CD4-positive, alpha-beta T cell (primary cell): ENCODE data around the gene FUBP3. TPM values are rescaled to one million over a fixed set of nuclear protein-coding genes. Genes with fewer than 3 reads are reported as not detected.

Experiments used
- ATAC-seq: fragments of 200-7000 bp; cut with Tn5 transposase; one replicate; pipeline ENCODE4 v1.10.0; 2022; ENCODE audit warnings: mild to moderate bottlenecking; ENCODE audit not compliant: poor library complexity
- CTCF ChIA-PET: fragments of 350-600 bp; sonication (Branson Sonifier 250); formaldehyde crosslinking; loops from one replicate; lab custom pipeline; 2021; ENCODE audit warnings: antibody characterized with exemption, inconsistent platforms; lab: Charles Lee
- POLR2A ChIA-PET: fragments of 350-600 bp; sonication (Branson Sonifier 250); formaldehyde crosslinking; loops from one replicate; lab custom pipeline; 2021; ENCODE audit warnings: antibody characterized with exemption, inconsistent platforms; lab: Charles Lee
- DNase-seq, 14 experiments: peaks; one replicate each; pipeline ENCODE4 v3.0.0-alpha.2; 2013 to 2020; ENCODE audit warnings: mixed read lengths in 2 of 14
- H3K27ac ChIP-seq, 2 donors: one replicate each; pipeline versions ENCODE4 v1.5.1 to v1.7.0; 2013; ENCODE audit warnings: low read length in 2 of 2, low read depth in 1 of 2, mild to moderate bottlenecking in 1 of 2
- H3K27me3 ChIP-seq, 2 experiments: 1 replicate in 1 of 2; 2 replicates in 1 of 2; pipeline versions ENCODE4 v1.6.1 to v1.7.0; 2013; ENCODE audit warnings: low read length in 2 of 2, control low read depth in 1 of 2, mild to moderate bottlenecking in 1 of 2, moderate library complexity in 1 of 2; ENCODE audit not compliant: insufficient read depth in 2 of 2, control insufficient read depth in 1 of 2
- H3K36me3 ChIP-seq: one replicate; pipeline ENCODE4 v1.6.1; 2013; ENCODE audit warnings: low read length, control low read depth; ENCODE audit not compliant: insufficient read depth
- H3K4me1 ChIP-seq: one replicate; pipeline ENCODE4 v1.6.1; 2013; ENCODE audit warnings: low read length, control low read depth; ENCODE audit not compliant: insufficient read depth
- H3K4me3 ChIP-seq: one replicate; pipeline ENCODE4 v1.5.1; 2013; ENCODE audit warnings: mild to moderate bottlenecking, low read length, moderate library complexity
- H3K9me3 ChIP-seq, 2 experiments: 1 replicate in 1 of 2; 2 replicates in 1 of 2; pipeline versions ENCODE4 v1.6.1 to v1.7.0; 2013; ENCODE audit warnings: low read length in 2 of 2, mild to moderate bottlenecking in 2 of 2, control low read depth in 1 of 2, moderate library complexity in 1 of 2; ENCODE audit not compliant: control insufficient read depth in 1 of 2, insufficient read depth in 1 of 2
- H3K27ac Mint-ChIP-seq: one replicate; pipeline ENCODE4 v1.8.0; 2020; ENCODE audit warnings: mixed read lengths
- H3K27me3 Mint-ChIP-seq: one replicate; pipeline ENCODE4 v1.8.0; 2021; ENCODE audit warnings: mixed read lengths
- H3K36me3 Mint-ChIP-seq: one replicate; pipeline ENCODE4 v1.8.0; 2021; ENCODE audit warnings: low read depth, mixed read lengths
- H3K4me1 Mint-ChIP-seq: one replicate; pipeline ENCODE4 v1.8.0; 2021; ENCODE audit warnings: low read depth, mixed read lengths
- H3K4me3 Mint-ChIP-seq: one replicate; pipeline ENCODE4 v1.8.0; 2020; ENCODE audit warnings: mild to moderate bottlenecking, mixed read lengths
- H3K9me3 Mint-ChIP-seq: one replicate; pipeline ENCODE4 v1.8.0; 2020; ENCODE audit warnings: mixed read lengths
- intact Hi-C, 2 experiments: fragments of 100-400 bp; cut with DNase I in 1 of 2; cut with micrococcal nuclease in 1 of 2; formaldehyde crosslinking; loops; one replicate each; pipeline versions ENCODE4 v1.15.1 to v1.9.0; 2023 to 2025; cut with DNase I, micrococcal nuclease
- total RNA-seq, 174 experiments: library from RNA in 2 of 174; stranded (reverse) in 2 of 174; gene quantifications; one replicate each; pipeline ENCODE4 v1.2.3 and lab custom pipeline; 2021 to 2026
- TF ChIP-seq, protein P1 (sequence below): fragments of 200-600 bp; IDR thresholded peaks from one replicate; pipeline ENCODE4 v1.8.0; 2022; ENCODE audit warnings: antibody characterized with exemption, mild to moderate bottlenecking

Gene FUBP3
- total RNA-seq, 2 experiments from 2014 or later, result 21.2 to 30.2 TPM

- H3K36me3 ChIP-seq, result no peaks in the 10 kb centered on the region
- H3K27ac ChIP-seq, result no peak overlapping the region
- no peaks in the 10 kb centered on the region for H3K9me3 Mint-ChIP-seq
- H3K4me3 Mint-ChIP-seq, result peak overlapping the region; percentile 74
- H3K36me3 Mint-ChIP-seq, result no peaks in the 10 kb centered on the region
- peak overlapping the region; percentile 24 for H3K4me3 ChIP-seq
- H3K27me3 ChIP-seq, result peaks cover 73 to 90% of the 10 kb centered on the region in 2 experiments
- DNase-seq, result peak in 1 of 14 experiments; percentile 24
- peaks cover 64% of the 10 kb centered on the region for H3K27me3 Mint-ChIP-seq
- H3K9me3 ChIP-seq, result peaks cover 0 to 54% of the 10 kb centered on the region in 2 experiments
- intact Hi-C loops, result no loop called here
- no peak overlapping the region for H3K27ac Mint-ChIP-seq
- H3K4me1 ChIP-seq, result peaks cover 61% of the 10 kb centered on the region
- no peak for ATAC-seq
- peaks cover 14% of the 10 kb centered on the region for H3K4me1 Mint-ChIP-seq
- ChIA-PET CTCF (interaction anchor here (1.0 to 1.3 kb wide), 2 partner anchors 19 to 38 kb away, joined by 3 to 5 read pairs; no protein-coding TSS in a partner anchor), POLR2A (interaction anchor here (1.3 kb wide), 1 partner anchor 19 kb away, joined by 4 read pairs; no protein-coding TSS in a partner anchor)
- TF ChIP-seq, protein P1, sequence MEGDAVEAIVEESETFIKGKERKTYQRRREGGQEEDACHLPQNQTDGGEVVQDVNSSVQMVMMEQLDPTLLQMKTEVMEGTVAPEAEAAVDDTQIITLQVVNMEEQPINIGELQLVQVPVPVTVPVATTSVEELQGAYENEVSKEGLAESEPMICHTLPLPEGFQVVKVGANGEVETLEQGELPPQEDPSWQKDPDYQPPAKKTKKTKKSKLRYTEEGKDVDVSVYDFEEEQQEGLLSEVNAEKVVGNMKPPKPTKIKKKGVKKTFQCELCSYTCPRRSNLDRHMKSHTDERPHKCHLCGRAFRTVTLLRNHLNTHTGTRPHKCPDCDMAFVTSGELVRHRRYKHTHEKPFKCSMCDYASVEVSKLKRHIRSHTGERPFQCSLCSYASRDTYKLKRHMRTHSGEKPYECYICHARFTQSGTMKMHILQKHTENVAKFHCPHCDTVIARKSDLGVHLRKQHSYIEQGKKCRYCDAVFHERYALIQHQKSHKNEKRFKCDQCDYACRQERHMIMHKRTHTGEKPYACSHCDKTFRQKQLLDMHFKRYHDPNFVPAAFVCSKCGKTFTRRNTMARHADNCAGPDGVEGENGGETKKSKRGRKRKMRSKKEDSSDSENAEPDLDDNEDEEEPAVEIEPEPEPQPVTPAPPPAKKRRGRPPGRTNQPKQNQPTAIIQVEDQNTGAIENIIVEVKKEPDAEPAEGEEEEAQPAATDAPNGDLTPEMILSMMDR, result no peak
Observed at GRCh38 chr9:130662970-130663257, 83.5 kb downstream of the FUBP3 start.

- Mint-ChIP-seq H3K27me3 (peaks cover 64% of the 10 kb centered on the region), H3K27ac (no peak overlapping the region), H3K4me3 (peak overlapping the region; percentile 74), H3K4me1 (peaks cover 14% of the 10 kb centered on the region), H3K9me3 (no peaks in the 10 kb centered on the region), H3K36me3 (no peaks in the 10 kb centered on the region)
- ATAC-seq, result no peak
- POLR2A ChIA-PET, result interaction anchor here (1.3 kb wide), 1 partner anchor 19 kb away, joined by 4 read pairs; no protein-coding TSS in a partner anchor
- TF ChIP-seq, protein P1, result no peak
- no peak overlapping the region for H3K27ac ChIP-seq
- H3K4me3 ChIP-seq, result peak overlapping the region; percentile 24
- peaks cover 69 to 89% of the 10 kb centered on the region in 2 experiments for H3K27me3 ChIP-seq
- intact Hi-C loops, result no loop called here
- H3K36me3 ChIP-seq, result no peaks in the 10 kb centered on the region
- CTCF ChIA-PET, result interaction anchor here (1.0 to 1.3 kb wide), 2 partner anchors 19 to 37 kb away, joined by 3 to 5 read pairs; no protein-coding TSS in a partner anchor
- peaks cover 0 to 54% of the 10 kb centered on the region in 2 experiments for H3K9me3 ChIP-seq
- H3K4me1 ChIP-seq, result peaks cover 61% of the 10 kb centered on the region
- DNase-seq, result peak in 3 of 14 experiments; percentile 21 to 39 (median 35)
Observed at GRCh38 chr9:130663258-130663976, 84.0 kb downstream of the FUBP3 start.

DNA sequence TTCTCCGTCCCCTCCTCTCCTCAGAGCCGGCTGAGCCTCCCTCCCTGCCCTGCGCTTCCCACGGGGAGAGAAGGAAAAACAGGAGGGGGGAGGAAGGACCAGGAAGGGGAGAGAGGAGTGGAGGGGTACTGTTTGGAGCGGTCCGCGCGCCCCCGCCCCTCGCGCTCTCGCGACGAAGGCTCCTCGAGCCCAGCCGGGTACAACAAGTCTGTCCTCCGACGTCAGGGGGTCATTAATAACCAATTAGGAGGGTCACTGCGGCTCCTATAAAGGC lies 84.5 kb downstream of the FUBP3 start:
- Histone ChIP-seq H3K9me3 (peaks cover 0 to 53% of the 10 kb centered on the region in 2 experiments), H3K27me3 (peaks cover 64 to 84% of the 10 kb centered on the region in 2 experiments), H3K27ac (no peak overlapping the region), H3K4me1 (peaks cover 61% of the 10 kb centered on the region), H3K36me3 (no peaks in the 10 kb centered on the region), H3K4me3 (no peak overlapping the region)
- ChIA-PET CTCF (no interaction called here), POLR2A (no interaction called here)
- Mint-ChIP-seq H3K9me3 (no peaks in the 10 kb centered on the region), H3K27me3 (peaks cover 60% of the 10 kb centered on the region), H3K36me3 (no peaks in the 10 kb centered on the region), H3K4me1 (peaks cover 14% of the 10 kb centered on the region), H3K27ac (no peak overlapping the region), H3K4me3 (no peak overlapping the region)
- intact Hi-C loops, result no loop called here
- no peak for DNase-seq
- TF ChIP-seq, protein P1, result no peak
- ATAC-seq, result no peak
